Epithelial cell of esophagus (primary cell): ENCODE measurements around the gene PRRT3.

Source experiments
- DNase-seq: peaks from one replicate; pipeline ENCODE4 v3.0.0; 2010; ENCODE audit warnings: low read depth
- H3K4me3 ChIP-seq: 2 replicates; pipeline ENCODE4 v1.5.1; 2011; ENCODE audit warnings: mild to moderate bottlenecking, low read length, control low read depth
- CTCF ChIP-seq: IDR thresholded peaks from 2 replicates; pipeline ENCODE4 v1.5.1; 2011; ENCODE audit warnings: low read depth, mild to moderate bottlenecking, low read length, control low read depth, inconsistent platforms; ENCODE audit not compliant: insufficient read depth; ENCODE audit errors: missing control alignments

PRRT3 gene

GRCh38 chr3:9976721-9977709, 24.8 kb upstream of the PRRT3 start:
- H3K4me3 ChIP-seq, result no peak overlapping the region
- TF ChIP-seq CTCF, result no peak
- peak; percentile 98 for DNase-seq

GRCh38 chr3:9970020-9970652, 17.9 kb upstream of the PRRT3 start:
- peak; percentile 77 for DNase-seq
- no peak overlapping the region for H3K4me3 ChIP-seq
- no peak for TF ChIP-seq CTCF

GRCh38 chr3:9969632-9970019, 17.4 kb upstream of the PRRT3 start:
- no peak for TF ChIP-seq CTCF
- no peak for DNase-seq
- no peak overlapping the region for H3K4me3 ChIP-seq

GRCh38 chr3:9966841-9967240, 14.6 kb upstream of the PRRT3 start:
- DNase-seq, result no peak
- no peak for TF ChIP-seq CTCF
- no peak overlapping the region for H3K4me3 ChIP-seq

GRCh38 chr3:9965200-9965875, 13.1 kb upstream of the PRRT3 start:
- DNase-seq, result no peak
- TF ChIP-seq CTCF, result no peak
- H3K4me3 ChIP-seq, result no peak overlapping the region

- no peak for DNase-seq
- no peak overlapping the region for H3K4me3 ChIP-seq
- TF ChIP-seq CTCF, result no peak
These were observed 5.0 kb upstream of the PRRT3 start for GRCh38 chr3:9957214-9957613.
